AG04450 (cell line): ENCODE results near the gene SLC35E1. TPM values are rescaled to one million over a fixed set of nuclear protein-coding genes. Genes with fewer than 3 reads are reported as not detected.

Experiments used
- CTCF ChIA-PET: fragments of 300-600, 350-600 bp; formaldehyde crosslinking; extraction: SDS; loops from one replicate; lab custom pipeline; 2022; ENCODE audit warnings: antibody characterized with exemption, inconsistent platforms; lab: Charles Lee
- POLR2A ChIA-PET: fragments of 350-600 bp; formaldehyde crosslinking; extraction: SDS; loops from one replicate; lab custom pipeline; 2021; ENCODE audit warnings: antibody characterized with exemption, inconsistent platforms; lab: Yijun Ruan, JAX
- DNase-seq: peaks from one replicate; pipeline ENCODE4 v3.0.0-alpha.2; 2011; ENCODE audit warnings: low read depth, low spot score
- H3K27ac ChIP-seq: one replicate; pipeline ENCODE4 v1.5.1; 2012; ENCODE audit warnings: low read depth, low read length, control low read depth
- H3K27me3 ChIP-seq: one replicate; pipeline ENCODE4 v1.6.0; 2012; ENCODE audit warnings: low read length; ENCODE audit not compliant: control insufficient read depth, insufficient read depth
- H3K4me3 ChIP-seq: 2 replicates; pipeline ENCODE4 v1.5.1; 2011; ENCODE audit warnings: mild to moderate bottlenecking, low read depth, low read length, control low read depth
- H3K9me3 ChIP-seq: 2 replicates; pipeline ENCODE4 v1.5.1; 2012; ENCODE audit warnings: low read length; ENCODE audit not compliant: control insufficient read depth, insufficient read depth
- polyA plus RNA-seq: library from polyadenylated mRNA; depleted of rRNA; stranded (reverse); fragments of >200 nt; gene quantifications from 2 replicates; pipeline ENCODE4 v1.2.3, GENCODE V29; 2011
- TF ChIP-seq, protein P1 (sequence below): IDR thresholded peaks from 2 replicates; pipeline ENCODE4 v1.5.1; 2011; ENCODE audit warnings: low read depth, low read length, control low read depth, inconsistent platforms

Gene SLC35E1
- polyA plus RNA-seq, 1 experiment: 35.7 TPM

DNA sequence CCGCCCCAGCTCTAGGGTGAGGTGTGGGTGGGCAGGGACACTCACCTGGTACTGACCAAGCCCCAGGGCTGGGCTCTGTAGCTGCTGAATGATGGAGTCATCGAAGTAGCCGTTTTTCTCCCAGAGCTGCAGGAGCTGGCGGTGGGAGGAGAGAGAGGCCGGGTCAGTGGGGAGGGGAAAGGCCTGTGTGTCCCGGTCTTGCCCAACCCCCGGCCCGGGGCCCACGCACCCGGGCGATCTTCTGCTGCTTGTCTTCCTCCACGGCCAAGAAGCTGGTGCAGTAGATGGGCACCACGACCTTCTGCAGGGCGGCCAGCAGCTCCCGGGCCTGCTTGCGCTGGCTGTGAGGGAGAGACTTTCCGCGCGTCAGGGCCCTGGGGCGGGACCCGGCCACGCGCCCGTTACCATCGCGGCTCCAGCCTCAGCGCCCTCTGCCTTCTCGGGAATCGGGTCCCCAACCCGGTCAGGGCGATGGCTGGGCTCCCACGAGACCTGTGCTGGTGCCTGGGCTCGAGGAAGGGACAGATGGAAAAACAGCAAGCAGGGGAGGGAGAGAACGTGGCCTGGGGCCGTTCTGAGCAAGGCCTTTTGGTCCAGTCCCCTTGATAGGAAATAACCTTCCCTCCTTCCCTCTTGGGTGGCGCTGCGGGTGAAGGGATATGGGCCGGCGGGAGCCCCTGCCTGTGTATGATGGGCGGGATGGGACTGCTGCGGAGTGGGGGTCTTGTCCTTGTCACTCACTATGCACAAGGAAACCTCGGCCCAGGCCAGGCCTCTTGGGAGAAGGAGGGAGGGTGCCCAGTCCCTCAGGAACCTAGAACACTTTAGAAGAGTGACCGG lies 41.5 kb downstream of the SLC35E1 start:
- Histone ChIP-seq H3K4me3 (no peak overlapping the region), H3K9me3 (no peaks in the 10 kb centered on the region; the same call in 1 of the 2 replicates), H3K27me3 (no peaks in the 10 kb centered on the region), H3K27ac (no peak overlapping the region)
- ChIA-PET POLR2A (no interaction called here), CTCF (no interaction called here)
- no peak for DNase-seq
- TF ChIP-seq, protein P1, sequence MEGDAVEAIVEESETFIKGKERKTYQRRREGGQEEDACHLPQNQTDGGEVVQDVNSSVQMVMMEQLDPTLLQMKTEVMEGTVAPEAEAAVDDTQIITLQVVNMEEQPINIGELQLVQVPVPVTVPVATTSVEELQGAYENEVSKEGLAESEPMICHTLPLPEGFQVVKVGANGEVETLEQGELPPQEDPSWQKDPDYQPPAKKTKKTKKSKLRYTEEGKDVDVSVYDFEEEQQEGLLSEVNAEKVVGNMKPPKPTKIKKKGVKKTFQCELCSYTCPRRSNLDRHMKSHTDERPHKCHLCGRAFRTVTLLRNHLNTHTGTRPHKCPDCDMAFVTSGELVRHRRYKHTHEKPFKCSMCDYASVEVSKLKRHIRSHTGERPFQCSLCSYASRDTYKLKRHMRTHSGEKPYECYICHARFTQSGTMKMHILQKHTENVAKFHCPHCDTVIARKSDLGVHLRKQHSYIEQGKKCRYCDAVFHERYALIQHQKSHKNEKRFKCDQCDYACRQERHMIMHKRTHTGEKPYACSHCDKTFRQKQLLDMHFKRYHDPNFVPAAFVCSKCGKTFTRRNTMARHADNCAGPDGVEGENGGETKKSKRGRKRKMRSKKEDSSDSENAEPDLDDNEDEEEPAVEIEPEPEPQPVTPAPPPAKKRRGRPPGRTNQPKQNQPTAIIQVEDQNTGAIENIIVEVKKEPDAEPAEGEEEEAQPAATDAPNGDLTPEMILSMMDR: no peak

DNA sequence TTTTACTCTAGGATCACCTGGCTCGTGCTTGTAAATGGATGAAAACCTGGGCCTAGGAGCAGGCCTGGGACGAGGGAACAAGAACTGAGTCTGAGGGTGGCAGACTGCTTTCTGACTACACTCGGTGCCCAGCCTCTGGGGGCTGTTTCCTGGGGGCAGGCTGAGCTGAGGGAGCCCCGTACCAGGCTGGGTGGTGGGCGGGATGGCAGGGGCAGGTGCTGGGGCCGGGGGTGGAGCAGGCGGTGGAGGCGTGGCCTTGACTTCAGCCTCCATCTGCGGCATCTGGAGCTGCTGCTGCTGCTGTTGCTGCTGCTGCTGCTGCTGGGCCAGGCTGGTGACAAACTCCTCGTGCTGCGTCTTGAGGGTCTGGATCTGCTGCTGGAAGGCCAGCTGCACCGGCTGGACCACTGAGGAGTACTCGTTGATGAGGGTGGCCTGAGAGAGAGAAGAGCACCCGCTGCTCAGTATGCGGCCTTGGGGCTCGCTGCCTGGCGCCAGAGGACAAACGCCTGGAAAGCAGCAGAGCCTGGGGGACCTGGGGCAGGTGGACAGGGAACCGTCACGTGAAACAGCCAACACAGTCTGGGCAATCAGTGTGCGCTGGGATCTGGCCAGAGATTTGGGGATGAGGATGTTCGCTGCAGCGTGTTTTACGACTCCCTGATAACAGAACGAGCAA lies 42.6 kb downstream of the SLC35E1 start:
- ChIA-PET POLR2A (no interaction called here), CTCF (no interaction called here)
- H3K9me3 ChIP-seq: no peaks in the 10 kb centered on the region; the same call in 1 of the 2 replicates
- no peak overlapping the region for H3K4me3 ChIP-seq
- DNase-seq: no peak
- H3K27ac ChIP-seq: no peak overlapping the region
- TF ChIP-seq, protein P1: no peak
- no peaks in the 10 kb centered on the region for H3K27me3 ChIP-seq

DNA sequence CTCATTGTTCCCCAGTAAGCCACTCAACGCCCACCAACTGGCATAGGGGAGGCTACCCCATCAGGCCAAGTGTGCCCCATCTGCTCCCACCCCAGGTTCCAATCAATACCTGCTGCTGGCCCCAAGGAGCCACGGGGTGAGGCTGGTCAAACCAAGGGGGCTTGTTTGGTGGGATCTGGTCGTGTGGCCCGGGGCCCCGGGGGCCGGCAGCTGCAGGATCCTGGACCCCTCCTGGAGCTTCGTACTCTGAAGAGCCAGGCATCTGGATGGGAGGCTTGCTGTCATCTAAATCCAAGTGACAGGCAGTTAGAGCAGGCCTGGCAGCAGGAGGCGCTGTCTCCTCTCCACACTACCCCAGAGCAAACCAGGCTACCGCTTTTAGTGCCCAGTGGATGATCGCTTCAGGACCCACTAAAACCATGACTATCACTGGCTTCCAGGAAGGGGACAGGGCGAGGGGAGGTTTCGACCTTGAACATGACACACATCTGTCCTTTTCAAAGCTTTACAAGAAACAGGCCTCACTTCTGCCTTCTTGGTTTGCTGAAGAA lies 44.2 kb downstream of the SLC35E1 start:
- ChIA-PET POLR2A (no interaction called here), CTCF (no interaction called here)
- Histone ChIP-seq H3K9me3 (no peaks in the 10 kb centered on the region; the same call in 1 of the 2 replicates), H3K27me3 (no peaks in the 10 kb centered on the region), H3K27ac (no peak overlapping the region), H3K4me3 (no peak overlapping the region)
- DNase-seq: no peak
- TF ChIP-seq, protein P1: peak; percentile 26; the same call in 1 of the 2 replicates

DNA sequence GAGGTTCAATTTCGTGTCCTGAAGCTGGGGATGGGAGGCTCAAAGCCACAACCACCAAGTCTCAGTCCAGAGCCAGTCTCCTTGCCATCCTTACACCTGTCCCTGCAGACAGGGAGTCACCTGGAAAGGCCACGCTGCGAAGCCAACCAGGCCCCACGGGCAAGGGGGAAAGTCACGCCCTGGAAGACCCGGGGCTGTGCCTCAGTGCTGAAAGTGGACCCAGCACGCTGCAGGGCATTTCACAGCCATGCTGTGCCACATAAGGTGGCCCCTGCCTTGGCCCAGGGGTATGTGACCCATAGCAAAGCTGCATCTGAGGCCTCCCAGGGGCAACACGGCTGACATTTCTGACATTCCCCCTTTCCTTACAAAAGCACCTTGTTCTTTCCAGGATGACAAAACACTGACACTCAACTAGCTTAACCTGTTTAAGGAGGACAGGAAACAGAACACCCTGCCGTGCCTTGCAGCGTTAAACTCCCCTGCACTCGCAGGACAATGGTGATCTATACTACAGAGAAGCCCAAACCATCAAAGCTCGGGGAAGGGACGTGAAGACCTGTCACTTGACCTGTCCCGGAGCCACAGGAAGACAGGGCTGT lies 44.8 kb downstream of the SLC35E1 start:
- POLR2A ChIA-PET: no interaction called here
- CTCF ChIA-PET: interaction anchor here (0.6 kb wide), 1 partner anchor 12 kb away, joined by 3 read pairs; no protein-coding TSS in a partner anchor
- Histone ChIP-seq H3K27ac (no peak overlapping the region), H3K4me3 (no peak overlapping the region), H3K27me3 (no peaks in the 10 kb centered on the region), H3K9me3 (no peaks in the 10 kb centered on the region; the same call in 1 of the 2 replicates)
- TF ChIP-seq, protein P1: no peak
- DNase-seq: no peak
